Choroid plexus epithelial cell (primary cell): ENCODE data around the gene TOPBP1.

Experiments used
- DNase-seq: peaks from one replicate; pipeline ENCODE4 v3.0.0-alpha.2; 2010; ENCODE audit warnings: low read depth
- H3K4me3 ChIP-seq: 2 replicates; pipeline ENCODE4 v1.5.1; 2011; ENCODE audit warnings: low read depth, mild to moderate bottlenecking, control low read depth, low read length, moderate library complexity
- CTCF ChIP-seq: conservative IDR thresholded peaks from 2 replicates; pipeline ENCODE4 v1.5.1; 2011; ENCODE audit warnings: low read depth, mild to moderate bottlenecking, control low read depth, inconsistent platforms, low read length, moderate library complexity

The TOPBP1 gene

GRCh38 chr3:133700351-133700750 lies 38.6 kb upstream of the TOPBP1 start:
- no peak for DNase-seq
- no peak overlapping the region for H3K4me3 ChIP-seq
- TF ChIP-seq CTCF = no peak

GRCh38 chr3:133699903-133700302 lies 38.2 kb upstream of the TOPBP1 start:
- no peak for DNase-seq
- no peak overlapping the region for H3K4me3 ChIP-seq
- TF ChIP-seq CTCF = no peak

GRCh38 chr3:133699467-133699866 lies 37.7 kb upstream of the TOPBP1 start:
- no peak for TF ChIP-seq CTCF
- no peak overlapping the region for H3K4me3 ChIP-seq
- no peak for DNase-seq

GRCh38 chr3:133697960-133698359 lies 36.2 kb upstream of the TOPBP1 start:
- no peak for TF ChIP-seq CTCF
- no peak for DNase-seq
- no peak overlapping the region for H3K4me3 ChIP-seq

GRCh38 chr3:133695560-133696171 lies 33.9 kb upstream of the TOPBP1 start:
- DNase-seq = no peak
- H3K4me3 ChIP-seq = no peak overlapping the region
- no peak for TF ChIP-seq CTCF

- DNase-seq = no peak
- TF ChIP-seq CTCF = no peak
- no peak overlapping the region for H3K4me3 ChIP-seq
These were observed 32.8 kb upstream of the TOPBP1 start for GRCh38 chr3:133694288-133695268.
